HG02678 (cell line): ENCODE data around the gene LHX3.

ENCODE experiments used
- ATAC-seq: cut with Tn5 transposase; IDR thresholded peaks from one replicate; pipeline ENCODE4 v1.9.1; 2021; ENCODE audit warnings: mild to moderate bottlenecking, moderate library complexity; ENCODE audit not compliant: unreplicated experiment

The LHX3 gene

GRCh38 chr9:136179761-136180160 lies 25.2 kb downstream of the LHX3 start:
- no peak for ATAC-seq

- no peak for ATAC-seq
Measured at GRCh38 chr9:136179101-136179616, 25.8 kb downstream of the LHX3 start.

GRCh38 chr9:136178773-136179075 lies 26.2 kb downstream of the LHX3 start:
- ATAC-seq: no peak

GRCh38 chr9:136178061-136178772 lies 26.7 kb downstream of the LHX3 start:
- ATAC-seq: no peak

GRCh38 chr9:136177224-136177623 lies 27.7 kb downstream of the LHX3 start:
- ATAC-seq: no peak

GRCh38 chr9:136175616-136176197 lies 29.2 kb downstream of the LHX3 start:
- no peak for ATAC-seq

- no peak for ATAC-seq
Measured at GRCh38 chr9:136174779-136175615, 29.9 kb downstream of the LHX3 start.

GRCh38 chr9:136173648-136174290 lies 31.2 kb downstream of the LHX3 start:
- no peak for ATAC-seq

GRCh38 chr9:136172412-136173079 lies 32.4 kb downstream of the LHX3 start:
- no peak for ATAC-seq

GRCh38 chr9:136171801-136172411 lies 33.0 kb downstream of the LHX3 start:
- no peak for ATAC-seq

- ATAC-seq: no peak
Measured at GRCh38 chr9:136171009-136171800, 33.7 kb downstream of the LHX3 start.

- ATAC-seq: no peak
Measured at GRCh38 chr9:136170006-136170901, 34.7 kb downstream of the LHX3 start.

GRCh38 chr9:136169495-136169894 lies 35.4 kb downstream of the LHX3 start:
- no peak for ATAC-seq

GRCh38 chr9:136163248-136163850 lies 41.6 kb downstream of the LHX3 start:
- ATAC-seq: no peak

GRCh38 chr9:136160995-136161610 lies 43.8 kb downstream of the LHX3 start:
- no peak for ATAC-seq

- ATAC-seq: no peak
Measured at GRCh38 chr9:136160381-136160841, 44.5 kb downstream of the LHX3 start.

- ATAC-seq: no peak
Measured at GRCh38 chr9:136159851-136160250, 45.1 kb downstream of the LHX3 start.
